Right lobe of liver (tissue), 4 donors: ENCODE results near the gene TRAPPC4.

ENCODE experiments used
- POLR2A ChIP-seq: fragments of 450-650 bp; IDR thresholded peaks from one replicate; pipeline ENCODE4 v1.6.1; 2017; ENCODE audit warnings: antibody characterized with exemption, mild to moderate bottlenecking
- TF ChIP-seq, protein P1 (sequence below), 4 donors: fragments of 200-600 bp in 3 of 4; fragments of 450-650 bp in 1 of 4; IDR thresholded peaks; one replicate each; pipeline versions ENCODE4 v1.5.1 to v1.8.0; 2016 to 2022; ENCODE audit warnings: antibody characterized with exemption in 4 of 4, mild to moderate bottlenecking in 2 of 4
- donor health status: DM: no; HTN: no; CAD: no.
- donor health status: DM: no; HTN: no; CAD: no.
- donor health status: DM: no; HTN: yes; CAD: no.

DNA sequence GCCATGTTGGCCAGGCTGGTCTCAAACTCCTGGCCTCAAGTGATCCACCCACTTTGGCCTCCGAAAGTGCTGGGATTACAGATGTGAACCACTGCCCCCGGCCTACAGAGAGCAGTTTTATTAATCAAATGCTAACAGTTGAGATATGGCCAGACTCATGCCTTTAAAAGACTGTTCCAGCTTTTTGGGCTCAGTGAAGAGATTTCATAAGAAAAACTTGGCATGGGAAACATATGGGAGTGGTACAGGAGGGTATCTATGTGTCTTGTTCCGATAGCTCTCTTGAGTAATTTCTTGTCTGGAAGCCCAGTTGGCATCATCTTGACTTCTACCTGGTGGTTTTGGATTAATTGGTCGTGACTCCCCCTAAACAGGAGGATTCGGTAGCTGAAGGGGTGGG lies 20.3 kb downstream of the TRAPPC4 start:
- TF ChIP-seq, protein P1, sequence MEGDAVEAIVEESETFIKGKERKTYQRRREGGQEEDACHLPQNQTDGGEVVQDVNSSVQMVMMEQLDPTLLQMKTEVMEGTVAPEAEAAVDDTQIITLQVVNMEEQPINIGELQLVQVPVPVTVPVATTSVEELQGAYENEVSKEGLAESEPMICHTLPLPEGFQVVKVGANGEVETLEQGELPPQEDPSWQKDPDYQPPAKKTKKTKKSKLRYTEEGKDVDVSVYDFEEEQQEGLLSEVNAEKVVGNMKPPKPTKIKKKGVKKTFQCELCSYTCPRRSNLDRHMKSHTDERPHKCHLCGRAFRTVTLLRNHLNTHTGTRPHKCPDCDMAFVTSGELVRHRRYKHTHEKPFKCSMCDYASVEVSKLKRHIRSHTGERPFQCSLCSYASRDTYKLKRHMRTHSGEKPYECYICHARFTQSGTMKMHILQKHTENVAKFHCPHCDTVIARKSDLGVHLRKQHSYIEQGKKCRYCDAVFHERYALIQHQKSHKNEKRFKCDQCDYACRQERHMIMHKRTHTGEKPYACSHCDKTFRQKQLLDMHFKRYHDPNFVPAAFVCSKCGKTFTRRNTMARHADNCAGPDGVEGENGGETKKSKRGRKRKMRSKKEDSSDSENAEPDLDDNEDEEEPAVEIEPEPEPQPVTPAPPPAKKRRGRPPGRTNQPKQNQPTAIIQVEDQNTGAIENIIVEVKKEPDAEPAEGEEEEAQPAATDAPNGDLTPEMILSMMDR (IDR thresholded peaks at IDR 0.05) = no peak
- no peak for TF ChIP-seq POLR2A
